ENCODE data around the gene MRPL12. TPM values are rescaled to one million over a fixed set of nuclear protein-coding genes. Genes with fewer than 3 reads are reported as not detected.
"Not testable (repeated sequence)": the region's sequence is repeated elsewhere in the genome, so short reads cannot be mapped to it uniquely, and the experiment has no call there.

MRPL12 gene
- total RNA-seq, 1 experiment from 2014 or later = 157 TPM

DNA sequence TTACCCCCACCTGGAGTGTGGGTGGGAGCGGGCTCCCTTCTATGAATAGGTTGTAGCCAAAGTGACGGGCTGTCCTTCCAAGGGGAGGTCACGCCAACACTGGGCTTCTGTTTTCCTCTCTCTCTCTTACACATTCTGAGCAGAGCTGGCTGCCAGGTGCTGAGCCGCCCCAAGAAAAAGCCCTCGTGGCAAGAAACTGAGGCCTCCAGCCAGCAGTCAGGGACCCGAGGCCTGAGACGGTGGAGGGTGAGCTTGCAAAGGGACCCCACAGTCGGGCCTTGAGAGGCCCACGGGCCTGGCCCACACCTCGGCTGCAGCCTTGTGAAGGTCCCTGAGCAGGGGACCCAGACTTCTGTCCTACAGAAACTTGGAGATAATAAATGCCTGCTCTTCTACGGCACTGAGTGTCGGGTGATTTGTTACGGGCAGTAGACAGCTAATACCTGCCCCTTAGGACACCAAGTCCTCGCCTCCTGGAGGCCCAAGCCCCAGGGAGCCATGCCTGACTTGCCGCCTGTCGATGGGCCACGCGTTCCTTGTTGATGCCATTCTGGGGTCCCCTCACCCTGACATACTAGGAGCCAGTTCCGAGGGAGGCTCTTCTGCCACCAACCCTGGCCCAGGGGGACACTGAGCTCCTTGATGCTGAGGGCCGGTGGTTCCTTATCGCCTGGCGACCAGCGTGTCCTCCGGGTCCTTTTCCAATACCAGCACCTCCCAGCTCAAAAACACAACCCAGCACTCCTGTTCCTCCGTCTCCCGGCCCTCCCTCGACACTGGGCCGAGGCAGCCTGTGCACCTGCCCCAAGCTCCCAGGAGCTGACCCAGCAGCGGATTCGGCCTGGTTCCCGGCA is 35.0 kb downstream of the MRPL12 start:
- Histone ChIP-seq H3K27me3 (ENCODE audit: control insufficient read depth, insufficient read depth, low read length) (no peaks in the 10 kb centered on the region), H3K9me3 (ENCODE audit: control insufficient read depth, insufficient read depth, low read depth, low read length) (no peaks in the 10 kb centered on the region), H3K4me3 (ENCODE audit: low read depth in 2 of 2, low read length in 2 of 2) (no peak overlapping the region), H3K36me3 (ENCODE audit: control insufficient read depth, insufficient read depth, low read length) (no peaks in the 10 kb centered on the region), H3K27ac (ENCODE audit: low read length) (no peak overlapping the region), H3K4me1 (ENCODE audit: control insufficient read depth, insufficient read depth, low read length) (peaks cover 11% of the 10 kb centered on the region; the same call in 1 of the 2 replicates)
- intact Hi-C loops (cut with micrococcal nuclease; ENCODE audit: unreplicated experiment) (no loop called here), in situ Hi-C loops (cut with HindIII; ENCODE audit: low pct_unique_long_range_greater_than_20kb, low sequenced_read_pairs) (no loop called here)
- DNase-seq (ENCODE audit: low read depth, low spot score) (no peak), ATAC-seq (no peak)
- no TSS peak for BruUV-seq (replicated peaks)
- ChIA-PET POLR2A (interaction anchor here (0.6 kb wide), 1 partner anchor 25 kb away, joined by 4 read pairs; no protein-coding TSS in a partner anchor), CTCF (no interaction called here)
- TF ChIP-seq, protein P1, sequence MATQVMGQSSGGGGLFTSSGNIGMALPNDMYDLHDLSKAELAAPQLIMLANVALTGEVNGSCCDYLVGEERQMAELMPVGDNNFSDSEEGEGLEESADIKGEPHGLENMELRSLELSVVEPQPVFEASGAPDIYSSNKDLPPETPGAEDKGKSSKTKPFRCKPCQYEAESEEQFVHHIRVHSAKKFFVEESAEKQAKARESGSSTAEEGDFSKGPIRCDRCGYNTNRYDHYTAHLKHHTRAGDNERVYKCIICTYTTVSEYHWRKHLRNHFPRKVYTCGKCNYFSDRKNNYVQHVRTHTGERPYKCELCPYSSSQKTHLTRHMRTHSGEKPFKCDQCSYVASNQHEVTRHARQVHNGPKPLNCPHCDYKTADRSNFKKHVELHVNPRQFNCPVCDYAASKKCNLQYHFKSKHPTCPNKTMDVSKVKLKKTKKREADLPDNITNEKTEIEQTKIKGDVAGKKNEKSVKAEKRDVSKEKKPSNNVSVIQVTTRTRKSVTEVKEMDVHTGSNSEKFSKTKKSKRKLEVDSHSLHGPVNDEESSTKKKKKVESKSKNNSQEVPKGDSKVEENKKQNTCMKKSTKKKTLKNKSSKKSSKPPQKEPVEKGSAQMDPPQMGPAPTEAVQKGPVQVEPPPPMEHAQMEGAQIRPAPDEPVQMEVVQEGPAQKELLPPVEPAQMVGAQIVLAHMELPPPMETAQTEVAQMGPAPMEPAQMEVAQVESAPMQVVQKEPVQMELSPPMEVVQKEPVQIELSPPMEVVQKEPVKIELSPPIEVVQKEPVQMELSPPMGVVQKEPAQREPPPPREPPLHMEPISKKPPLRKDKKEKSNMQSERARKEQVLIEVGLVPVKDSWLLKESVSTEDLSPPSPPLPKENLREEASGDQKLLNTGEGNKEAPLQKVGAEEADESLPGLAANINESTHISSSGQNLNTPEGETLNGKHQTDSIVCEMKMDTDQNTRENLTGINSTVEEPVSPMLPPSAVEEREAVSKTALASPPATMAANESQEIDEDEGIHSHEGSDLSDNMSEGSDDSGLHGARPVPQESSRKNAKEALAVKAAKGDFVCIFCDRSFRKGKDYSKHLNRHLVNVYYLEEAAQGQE (IDR thresholded peaks at IDR 0.05; ENCODE audit: insufficient read depth in 1 of 2, low read depth in 2 of 2, low read length in 1 of 2) = no peak
- TF ChIP-seq POLR2AphosphoS5 (IDR thresholded peaks at IDR 0.05; ENCODE audit: low read depth, low read length) (no peak), TCF7L2 (IDR thresholded peaks at IDR 0.05; ENCODE audit: low read depth, low read length) (no peak), SIN3A (IDR thresholded peaks at IDR 0.05; ENCODE audit: borderline replicate concordance, insufficient read depth, low read depth, low read length) (no peak)
- TF ChIP-seq, protein P2, sequence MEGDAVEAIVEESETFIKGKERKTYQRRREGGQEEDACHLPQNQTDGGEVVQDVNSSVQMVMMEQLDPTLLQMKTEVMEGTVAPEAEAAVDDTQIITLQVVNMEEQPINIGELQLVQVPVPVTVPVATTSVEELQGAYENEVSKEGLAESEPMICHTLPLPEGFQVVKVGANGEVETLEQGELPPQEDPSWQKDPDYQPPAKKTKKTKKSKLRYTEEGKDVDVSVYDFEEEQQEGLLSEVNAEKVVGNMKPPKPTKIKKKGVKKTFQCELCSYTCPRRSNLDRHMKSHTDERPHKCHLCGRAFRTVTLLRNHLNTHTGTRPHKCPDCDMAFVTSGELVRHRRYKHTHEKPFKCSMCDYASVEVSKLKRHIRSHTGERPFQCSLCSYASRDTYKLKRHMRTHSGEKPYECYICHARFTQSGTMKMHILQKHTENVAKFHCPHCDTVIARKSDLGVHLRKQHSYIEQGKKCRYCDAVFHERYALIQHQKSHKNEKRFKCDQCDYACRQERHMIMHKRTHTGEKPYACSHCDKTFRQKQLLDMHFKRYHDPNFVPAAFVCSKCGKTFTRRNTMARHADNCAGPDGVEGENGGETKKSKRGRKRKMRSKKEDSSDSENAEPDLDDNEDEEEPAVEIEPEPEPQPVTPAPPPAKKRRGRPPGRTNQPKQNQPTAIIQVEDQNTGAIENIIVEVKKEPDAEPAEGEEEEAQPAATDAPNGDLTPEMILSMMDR (IDR thresholded peaks at IDR 0.05) = no peak

DNA sequence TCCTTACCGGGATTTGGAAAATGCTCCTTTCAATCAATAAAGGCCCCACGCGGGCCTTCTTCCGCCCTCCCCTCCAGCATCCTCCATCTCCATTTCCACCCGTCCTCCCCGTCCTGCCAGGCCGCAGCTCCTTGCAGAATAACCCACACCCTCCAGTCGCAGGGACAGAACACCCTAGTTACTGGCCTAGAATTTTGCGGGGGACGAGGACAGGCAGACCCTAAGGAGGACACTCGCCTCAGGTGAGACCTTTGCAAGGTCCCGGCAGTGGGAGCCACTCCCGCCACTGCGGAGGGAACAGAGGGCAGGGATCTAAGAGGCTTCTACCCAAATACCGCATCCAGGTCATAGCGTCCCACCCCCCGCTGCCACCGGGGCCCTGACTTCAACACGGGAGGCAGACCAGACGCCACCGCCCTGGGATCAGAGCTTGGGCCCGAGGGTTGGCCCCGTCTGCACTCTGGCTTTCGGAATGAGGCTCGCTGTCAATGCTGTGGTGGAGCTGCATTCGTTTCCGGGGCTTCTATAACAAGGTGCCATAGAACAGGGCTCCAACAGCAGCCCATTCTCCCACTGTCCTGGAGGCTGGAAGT is 35.7 kb downstream of the MRPL12 start:
- Histone ChIP-seq H3K4me1 (ENCODE audit: control insufficient read depth, insufficient read depth, low read length) (peaks cover 9% of the 10 kb centered on the region; the same call in 1 of the 2 replicates), H3K36me3 (ENCODE audit: control insufficient read depth, insufficient read depth, low read length) (no peaks in the 10 kb centered on the region), H3K9me3 (ENCODE audit: control insufficient read depth, insufficient read depth, low read depth, low read length) (no peaks in the 10 kb centered on the region), H3K27me3 (ENCODE audit: control insufficient read depth, insufficient read depth, low read length) (no peaks in the 10 kb centered on the region), H3K27ac (ENCODE audit: low read length) (no peak overlapping the region), H3K4me3 (ENCODE audit: low read depth in 2 of 2, low read length in 2 of 2) (no peak overlapping the region)
- in situ Hi-C loops (cut with HindIII; ENCODE audit: low pct_unique_long_range_greater_than_20kb, low sequenced_read_pairs) (no loop called here), intact Hi-C loops (cut with micrococcal nuclease; ENCODE audit: unreplicated experiment) (no loop called here)
- ATAC-seq (no peak), DNase-seq (ENCODE audit: low read depth, low spot score) (no peak)
- ChIA-PET POLR2A (no interaction called here), CTCF (no interaction called here)
- no peak for TF ChIP-seq POLR2AphosphoS5 (IDR thresholded peaks at IDR 0.05; ENCODE audit: low read depth, low read length)
- TF ChIP-seq, protein P1 (IDR thresholded peaks at IDR 0.05; ENCODE audit: insufficient read depth in 1 of 2, low read depth in 2 of 2, low read length in 1 of 2) = no peak
- no peak for TF ChIP-seq TCF7L2 (IDR thresholded peaks at IDR 0.05; ENCODE audit: low read depth, low read length)
- TF ChIP-seq, protein P2 (IDR thresholded peaks at IDR 0.05) = no peak
- no peak for TF ChIP-seq SIN3A (IDR thresholded peaks at IDR 0.05; ENCODE audit: borderline replicate concordance, insufficient read depth, low read depth, low read length)
- BruUV-seq (replicated peaks) = no TSS peak

DNA sequence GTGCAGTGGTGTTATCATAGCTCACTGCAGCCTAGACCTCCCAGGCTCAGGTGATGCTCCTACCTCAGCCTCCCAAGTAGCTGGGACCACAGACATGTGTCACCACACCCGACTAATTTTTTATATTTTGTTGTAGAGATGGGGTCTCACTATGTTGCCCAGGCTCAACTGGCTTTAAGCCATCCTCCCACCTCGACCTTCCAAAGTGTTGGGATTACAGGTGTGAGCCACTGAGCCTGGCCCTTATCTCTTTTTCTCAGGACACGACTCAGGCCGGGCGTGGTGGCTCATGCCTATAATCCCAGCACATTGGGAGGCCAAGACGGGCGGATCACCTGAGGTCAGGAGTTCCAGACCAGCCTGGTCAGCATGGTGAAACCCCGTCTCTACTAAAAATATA is 36.4 kb downstream of the MRPL12 start:
- DNase-seq (ENCODE audit: low read depth, low spot score); H3K4me3 ChIP-seq (ENCODE audit: low read depth in 2 of 2, low read length in 2 of 2); H3K27me3 ChIP-seq (ENCODE audit: control insufficient read depth, insufficient read depth, low read length); H3K27ac ChIP-seq (ENCODE audit: low read length); H3K36me3 ChIP-seq (ENCODE audit: control insufficient read depth, insufficient read depth, low read length); ATAC-seq; H3K4me1 ChIP-seq (ENCODE audit: control insufficient read depth, insufficient read depth, low read length); BruUV-seq (replicated peaks); CTCF ChIA-PET; H3K9me3 ChIP-seq (ENCODE audit: control insufficient read depth, insufficient read depth, low read depth, low read length); intact Hi-C loops (cut with micrococcal nuclease; ENCODE audit: unreplicated experiment); in situ Hi-C loops (cut with HindIII; ENCODE audit: low pct_unique_long_range_greater_than_20kb, low sequenced_read_pairs); POLR2A ChIA-PET: not testable (repeated sequence)
